Femur (tissue), 1 donor: Measurements from ENCODE around the gene DNASE1L3.

Experiments
- DNase-seq: peaks from one replicate; pipeline ENCODE4 v3.0.0-alpha.2; 2017

The DNASE1L3 gene

DNA sequence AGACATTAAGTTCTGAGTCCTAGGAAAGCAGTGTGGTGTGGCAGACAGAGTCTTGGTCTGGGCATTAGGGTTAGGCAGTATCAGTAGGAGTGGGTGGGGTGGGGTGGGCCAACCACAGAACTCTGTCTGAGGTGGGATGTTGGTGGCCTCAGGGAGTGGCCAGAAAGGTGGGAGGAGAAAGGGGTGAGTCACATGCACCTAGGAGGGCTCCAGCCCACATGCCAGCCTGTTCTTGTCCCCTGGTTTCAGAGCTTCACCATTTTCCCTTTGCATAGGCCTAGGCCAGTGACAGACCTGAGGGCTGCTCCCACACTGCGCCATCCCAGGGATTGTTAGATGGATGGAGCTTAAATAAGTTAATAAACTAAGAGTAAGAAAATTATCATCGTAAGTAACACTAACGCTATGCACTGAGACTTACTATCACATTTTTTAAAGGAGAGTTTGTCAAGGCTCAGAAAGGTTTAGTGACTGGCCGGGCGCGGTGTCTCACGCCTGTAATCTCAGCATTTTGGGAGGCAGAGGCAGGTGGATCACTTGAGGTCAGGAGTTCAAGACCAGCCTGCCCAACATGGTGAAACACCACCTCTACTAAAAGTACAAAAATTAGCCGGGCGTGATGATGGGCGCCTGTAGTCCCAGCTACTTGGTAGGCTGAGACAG, 33.8 kb downstream of the DNASE1L3 start:
- no peak for DNase-seq

DNA sequence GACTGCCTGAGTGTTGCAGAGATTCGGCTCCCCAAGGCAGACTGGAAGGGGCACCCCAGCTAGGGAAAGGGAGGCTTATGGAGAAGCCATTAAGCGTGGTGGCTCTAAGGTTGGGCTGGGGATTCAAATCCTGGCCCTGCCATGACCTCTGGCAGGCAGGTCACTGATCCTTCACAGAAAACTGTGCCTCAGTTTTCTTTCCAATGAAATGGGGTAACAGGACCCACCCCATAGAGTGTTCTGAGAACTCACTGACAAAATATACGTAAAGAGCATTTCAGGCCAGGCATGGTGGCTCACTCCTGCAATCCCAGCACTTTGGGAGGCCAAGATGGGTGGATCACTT, 34.6 kb downstream of the DNASE1L3 start:
- no peak for DNase-seq

- DNase-seq: no peak
Measured at GRCh38 chr3:58175437-58176184, 35.2 kb downstream of the DNASE1L3 start.

GRCh38 chr3:58175187-58175436, 35.7 kb downstream of the DNASE1L3 start:
- DNase-seq: no peak

- peak; percentile 65 for DNase-seq
Measured at GRCh38 chr3:58173669-58174398, 36.9 kb downstream of the DNASE1L3 start.

DNA sequence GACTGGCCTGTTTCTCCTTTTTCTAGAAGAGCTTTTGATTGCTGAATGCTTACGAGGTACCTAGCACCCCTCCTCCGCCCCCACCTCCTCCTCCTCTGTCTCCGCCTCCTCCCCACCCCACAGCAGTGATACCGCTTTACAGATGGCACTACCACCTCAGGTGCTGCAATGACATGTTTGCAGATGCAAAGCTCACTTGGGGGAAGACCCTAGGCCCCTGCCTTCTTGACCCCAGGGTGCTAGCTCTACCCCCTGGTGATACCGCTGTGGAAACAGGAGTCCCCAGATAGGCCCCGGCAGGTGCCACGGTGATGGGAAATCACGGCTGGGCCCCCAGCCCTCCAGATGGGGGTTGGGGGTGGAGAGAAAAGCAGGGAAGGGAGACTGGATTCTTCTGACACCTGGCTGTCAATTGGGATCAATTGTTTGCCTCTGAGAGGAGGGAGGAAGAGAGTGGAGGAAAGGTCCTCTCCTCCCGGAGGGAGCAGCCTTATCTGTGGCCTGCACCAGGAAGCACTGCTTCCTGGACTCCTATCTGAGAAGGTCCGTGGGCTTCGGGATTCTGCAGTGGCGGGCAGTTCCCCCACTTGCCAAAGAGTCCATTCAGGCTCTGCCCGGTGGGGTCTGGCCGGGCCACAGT, 37.6 kb downstream of the DNASE1L3 start:
- DNase-seq: no peak

DNA sequence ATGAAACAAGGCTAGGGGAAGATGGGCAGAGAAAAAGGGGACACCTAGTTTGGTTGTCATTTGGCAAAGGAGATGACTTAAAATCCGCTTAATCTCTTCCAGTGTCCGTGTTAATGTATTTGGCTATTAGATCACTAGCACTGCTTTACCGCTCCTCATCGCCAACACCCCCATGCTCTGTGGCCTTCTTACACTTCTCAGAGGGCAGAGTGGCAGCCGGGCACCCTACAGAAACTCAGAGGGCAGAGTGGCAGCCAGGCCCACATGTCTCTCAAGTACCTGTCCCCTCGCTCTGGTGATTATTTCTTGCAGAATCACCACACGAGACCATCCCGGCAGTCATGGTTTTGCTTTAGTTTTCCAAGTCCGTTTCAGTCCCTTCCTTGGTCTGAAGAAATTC, 39.6 kb downstream of the DNASE1L3 start:
- no peak for DNase-seq

DNA sequence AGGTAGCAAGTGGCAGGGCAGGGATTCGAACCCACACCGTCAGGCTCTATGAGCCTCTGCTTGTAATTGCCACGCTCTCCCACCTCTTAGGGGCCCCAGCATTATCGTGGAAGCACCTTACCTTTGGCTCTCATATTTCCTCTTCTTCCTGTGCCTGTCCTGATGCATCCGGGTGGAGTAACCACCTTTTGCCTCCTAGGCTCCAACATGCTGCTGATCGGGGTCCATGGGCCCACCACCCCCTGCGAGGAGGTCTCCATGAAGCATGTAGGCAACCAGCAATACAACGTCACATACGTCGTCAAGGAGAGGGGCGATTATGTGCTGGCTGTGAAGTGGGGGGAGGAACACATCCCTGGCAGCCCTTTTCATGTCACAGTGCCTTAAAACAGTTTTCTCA, 40.4 kb downstream of the DNASE1L3 start:
- DNase-seq: no peak

DNA sequence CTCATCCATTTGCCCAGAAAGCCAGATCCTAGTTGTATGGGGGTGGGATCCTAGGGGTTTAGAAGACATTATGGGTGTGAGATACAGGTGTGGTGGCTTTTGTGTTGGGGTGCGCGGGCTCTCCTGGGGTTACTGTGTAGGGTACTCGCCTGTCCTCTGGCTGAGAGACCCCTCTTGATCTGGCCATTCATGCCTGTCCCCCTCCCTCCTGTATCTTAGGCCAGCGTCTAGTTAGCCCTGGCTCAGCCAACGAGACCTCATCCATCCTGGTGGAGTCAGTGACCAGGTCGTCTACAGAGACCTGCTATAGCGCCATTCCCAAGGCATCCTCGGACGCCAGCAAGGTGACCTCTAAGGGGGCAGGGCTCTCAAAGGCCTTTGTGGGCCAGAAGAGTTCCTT, 41.4 kb downstream of the DNASE1L3 start:
- no peak for DNase-seq

GRCh38 chr3:58168498-58168897, 42.3 kb downstream of the DNASE1L3 start:
- no peak for DNase-seq

- DNase-seq: peak; percentile 60
Measured at GRCh38 chr3:58167431-58168351, 43.1 kb downstream of the DNASE1L3 start.

GRCh38 chr3:58164906-58165821, 45.6 kb downstream of the DNASE1L3 start:
- peak; percentile 57 for DNase-seq

DNA sequence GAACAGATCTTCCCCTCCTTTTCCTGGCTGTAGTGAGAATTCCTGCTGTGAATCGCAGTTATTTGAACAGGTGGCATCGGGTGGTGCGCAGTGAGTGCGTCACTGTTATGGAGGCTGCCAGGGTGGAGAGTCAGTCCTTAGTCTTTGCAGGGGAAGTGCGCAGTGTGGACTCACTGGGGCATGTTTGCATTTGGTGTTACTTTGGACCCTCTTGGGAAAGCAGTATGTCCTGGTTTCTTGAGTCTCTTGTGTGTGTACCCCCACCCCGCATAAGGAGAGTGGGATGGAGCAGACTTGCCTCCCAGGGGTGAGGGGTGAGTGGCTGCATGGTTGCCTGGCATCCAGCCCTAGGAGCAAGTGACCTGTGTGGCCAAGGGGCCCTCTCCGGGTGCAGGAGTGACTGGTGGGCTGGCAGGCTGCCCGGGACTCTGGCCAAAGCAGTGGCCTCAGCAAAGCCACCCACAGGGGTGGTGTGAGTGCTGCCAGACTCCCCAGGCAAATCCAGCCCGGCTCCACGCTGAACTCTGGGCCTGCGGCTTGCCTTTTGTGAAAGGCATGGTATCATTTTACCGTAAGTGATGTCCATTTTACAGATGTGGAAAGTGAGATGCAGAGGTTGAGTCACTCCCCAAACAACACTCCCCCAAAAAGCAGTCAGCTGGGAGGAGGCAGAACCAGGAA, 46.4 kb downstream of the DNASE1L3 start:
- DNase-seq: peak; percentile 78

DNA sequence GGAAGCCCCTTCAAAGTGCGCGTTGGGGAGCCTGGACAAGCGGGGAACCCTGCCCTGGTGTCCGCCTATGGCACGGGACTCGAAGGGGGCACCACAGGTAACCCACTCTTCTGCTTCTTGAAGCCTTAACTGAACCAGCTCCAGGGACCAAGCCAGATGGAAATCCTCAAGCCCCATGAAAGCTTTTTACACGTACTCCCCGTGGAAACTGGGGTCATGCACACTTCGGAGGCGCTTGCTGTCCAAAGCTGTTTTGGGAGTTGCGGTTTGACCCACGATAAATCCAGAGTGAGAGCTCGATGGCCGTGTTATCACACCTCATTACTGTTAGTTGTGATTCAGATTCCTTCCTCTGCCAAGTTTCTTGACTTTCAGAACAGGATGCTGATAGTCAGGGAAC, 47.5 kb downstream of the DNASE1L3 start:
- DNase-seq: no peak

GRCh38 chr3:58161435-58162398, 49.1 kb downstream of the DNASE1L3 start:
- DNase-seq: peak; percentile 76

GRCh38 chr3:58160399-58160798, 50.4 kb downstream of the DNASE1L3 start:
- DNase-seq: no peak

- no peak for DNase-seq
Measured at GRCh38 chr3:58158442-58159153, 52.2 kb downstream of the DNASE1L3 start.

DNA sequence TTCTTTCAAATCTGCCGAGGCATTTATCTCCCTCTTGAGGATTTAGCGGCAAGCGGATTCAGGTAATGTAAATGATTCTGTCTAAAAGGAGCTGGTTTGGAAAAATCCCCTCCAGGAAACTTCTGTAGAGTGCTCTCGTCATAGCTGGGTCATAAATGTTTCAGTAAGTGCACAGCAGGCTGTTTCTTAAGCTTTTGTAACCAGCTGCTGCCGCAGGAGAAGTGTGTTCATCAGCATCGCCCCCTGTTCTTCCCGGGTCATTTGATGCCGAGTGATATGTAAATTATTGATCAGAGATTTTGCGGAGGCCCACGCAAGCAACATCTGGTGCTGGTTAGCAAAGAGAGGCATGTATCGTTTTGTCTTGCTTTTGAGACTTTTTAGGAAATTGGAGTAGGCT, 53.1 kb downstream of the DNASE1L3 start:
- no peak for DNase-seq

DNA sequence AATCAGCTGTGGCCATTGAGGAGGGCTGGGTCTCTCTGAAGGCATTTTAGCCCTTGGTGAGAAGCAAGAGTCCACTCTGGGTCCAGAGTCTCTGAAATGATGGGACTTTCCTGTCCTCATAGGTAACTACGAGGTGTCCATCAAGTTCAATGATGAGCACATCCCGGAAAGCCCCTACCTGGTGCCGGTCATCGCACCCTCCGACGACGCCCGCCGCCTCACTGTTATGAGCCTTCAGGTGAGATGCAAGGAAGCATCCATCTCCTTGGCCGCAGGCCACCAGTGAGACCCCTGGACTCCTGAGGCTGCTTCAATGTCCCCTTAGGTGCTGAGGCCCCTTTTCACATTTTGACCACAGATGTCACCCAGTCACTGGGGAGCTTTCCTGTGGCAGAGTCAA, 54.9 kb downstream of the DNASE1L3 start:
- no peak for DNase-seq
